HepG2 (cell line): ENCODE measurements around the gene PCDHGA1. TPM values are rescaled to one million over a fixed set of nuclear protein-coding genes. Genes with fewer than 3 reads are reported as not detected.

ENCODE experiments used
- ATAC-seq: fragments of 200-7000 bp; cut with Tn5 transposase; 3 replicates; pipeline ENCODE4 v1.9.1; 2020; ENCODE audit warnings: mild to moderate bottlenecking, moderate library complexity
- BruUV-seq: library from RNA; stranded (reverse); fragments of 400-500 nt; replicated peaks from 2 replicates; lab custom pipeline; 2021; lab: Mats Ljungman, UMichigan
- CTCF ChIA-PET: fragments of 300-600 bp; formaldehyde crosslinking; extraction: SDS; loops from one replicate; lab custom pipeline; 2021; ENCODE audit warnings: low total read pairs, inconsistent platforms, low intra/inter-chr PET ratio; lab: Yijun Ruan, JAX
- POLR2A ChIA-PET: fragments of 350-600 bp; sonication (Branson Sonifier 250); formaldehyde crosslinking; loops from one replicate; lab custom pipeline; 2020; ENCODE audit warnings: antibody characterized with exemption, inconsistent platforms; lab: Yijun Ruan, JAX
- DNase-seq: peaks from one replicate; pipeline ENCODE4 v3.0.0-alpha.2; 2015; ENCODE audit warnings: low spot score
- FAIRE-seq: peaks from 3 replicates; lab custom pipeline; 2011; peaks lifted over from hg19 to GRCh38; lab: Jason Lieb, UNC
- H2AFZ ChIP-seq: one replicate; pipeline ENCODE4 v1.6.1; 2011; ENCODE audit warnings: low read length, inconsistent platforms
- H3K27ac ChIP-seq: fragments of 300-600 bp; 3 replicates; pipeline ENCODE4 v1.8.0; 2011; ENCODE audit warnings: mixed run types, mild to moderate bottlenecking, mixed read lengths, low read length, inconsistent platforms; ENCODE audit not compliant: insufficient read depth; ENCODE audit errors: extremely low read length
- H3K27me3 ChIP-seq, 2 experiments: fragments of 200-600 bp in 1 of 2; 2 replicates in 1 of 2; 3 replicates in 1 of 2; pipeline versions ENCODE4 v1.6.0 to v1.8.0; 2011; ENCODE audit warnings: low read length in 2 of 2, mild to moderate bottlenecking in 2 of 2, moderate library complexity in 2 of 2, inconsistent platforms in 1 of 2; ENCODE audit not compliant: insufficient read depth in 2 of 2, control insufficient read depth in 1 of 2
- H3K36me3 ChIP-seq, 2 experiments: fragments of 200-600 bp in 1 of 2; replicated peaks in 1 of 2; 2 replicates in 1 of 2; 3 replicates in 1 of 2; pipeline versions ENCODE4 v1.5.1 to v1.8.0; 2011; ENCODE audit warnings: low read length in 2 of 2, inconsistent platforms in 1 of 2; ENCODE audit not compliant: insufficient read depth in 2 of 2, control insufficient read depth in 1 of 2
- H3K4me1 ChIP-seq: 2 replicates; pipeline ENCODE4 v1.5.1; 2012; ENCODE audit warnings: low read length, inconsistent platforms; ENCODE audit not compliant: insufficient read depth
- H3K4me2 ChIP-seq: 2 replicates; pipeline ENCODE4 v1.6.0; 2011; ENCODE audit warnings: low read depth, low read length, inconsistent platforms
- H3K4me3 ChIP-seq, 3 experiments: fragments of 200-600 bp in 1 of 3; sonication (generic), shearing (Covaris generic) in 1 of 3; replicated peaks in 1 of 3; 2 replicates each; pipeline ENCODE4 v1.5.1; 2011 to 2016; ENCODE audit warnings: low read length in 3 of 3, inconsistent platforms in 2 of 3, low read depth in 2 of 3, mild to moderate bottlenecking in 2 of 3, control low read depth in 1 of 3, mixed read lengths in 1 of 3; ENCODE audit not compliant: insufficient read depth in 1 of 3
- H3K79me2 ChIP-seq: one replicate; pipeline ENCODE4 v1.6.1; 2011; ENCODE audit warnings: low read length, inconsistent platforms; ENCODE audit not compliant: insufficient read depth
- H3K9ac ChIP-seq: 2 replicates; pipeline ENCODE4 v1.6.0; 2011; ENCODE audit warnings: mild to moderate bottlenecking, low read depth, low read length, inconsistent platforms; ENCODE audit not compliant: insufficient read depth
- H3K9me3 ChIP-seq: 2 replicates; pipeline ENCODE4 v1.5.1; 2012; ENCODE audit warnings: mild to moderate bottlenecking, low read length
- H4K20me1 ChIP-seq: 2 replicates; pipeline ENCODE4 v1.6.0; 2011; ENCODE audit warnings: inconsistent platforms, mild to moderate bottlenecking, low read length, moderate library complexity; ENCODE audit not compliant: insufficient read depth
- AGO1 ChIP-seq: fragments of 200-400 bp; formaldehyde crosslinking; IDR thresholded peaks from 2 replicates; pipeline ENCODE4 v1.6.1; 2017; ENCODE audit warnings: mild to moderate bottlenecking, low read depth, low read length, moderate library complexity; ENCODE audit not compliant: poor library complexity, severe bottlenecking
- FOSL1 ChIP-seq: sonication (generic); formaldehyde crosslinking; IDR thresholded peaks from 2 replicates; pipeline ENCODE4 v1.9.0; 2021; ENCODE audit warnings: missing genetic modification reagents, borderline replicate concordance
- GPN1 ChIP-seq: sonication (generic); formaldehyde crosslinking; IDR thresholded peaks from 2 replicates; pipeline ENCODE4 v1.5.1; 2020; ENCODE audit warnings: missing genetic modification reagents, borderline replicate concordance
- HNF4A ChIP-seq: sonication (generic); formaldehyde crosslinking; IDR thresholded peaks from 2 replicates; pipeline ENCODE4 v1.4.0; 2020; ENCODE audit warnings: missing genetic modification reagents
- IRX3 ChIP-seq: sonication (generic); formaldehyde crosslinking; IDR thresholded peaks from 2 replicates; pipeline ENCODE4 v1.8.1; 2023; ENCODE audit warnings: mild to moderate bottlenecking, low read depth, missing genetic modification reagents, borderline replicate concordance
- KMT2A ChIP-seq: sonication (generic); formaldehyde crosslinking; IDR thresholded peaks from 2 replicates; pipeline ENCODE4 v1.4.0; 2020; ENCODE audit warnings: missing genetic modification reagents
- MBNL3 ChIP-seq: fragments of 250-450 bp; sonication (Bioruptor Pico); conservative IDR thresholded peaks from 2 replicates; pipeline ENCODE4 v1.8.0; 2022; ENCODE audit warnings: mild to moderate bottlenecking, inconsistent platforms
- NFKBIZ ChIP-seq: IDR thresholded peaks from 2 replicates; pipeline ENCODE4 v1.6.1; 2018; ENCODE audit warnings: missing genetic modification reagents, missing compliant biosample characterization
- NRL ChIP-seq: sonication (generic); formaldehyde crosslinking; IDR thresholded peaks from 2 replicates; pipeline ENCODE4 v1.5.0; 2020; ENCODE audit warnings: missing genetic modification reagents, mild to moderate bottlenecking, moderate library complexity, borderline replicate concordance
- RFX1 ChIP-seq: fragments of 450-650 bp; IDR thresholded peaks from 2 replicates; pipeline ENCODE4 v1.6.1; 2017
- RFXAP ChIP-seq: sonication (generic); formaldehyde crosslinking; IDR thresholded peaks from 2 replicates; pipeline ENCODE4 v1.4.0; 2020; ENCODE audit warnings: missing genetic modification reagents, borderline replicate concordance
- SATB2 ChIP-seq: sonication (generic); formaldehyde crosslinking; IDR thresholded peaks from 2 replicates; pipeline ENCODE4 v1.5.0; 2020; ENCODE audit warnings: missing genetic modification reagents
- SMAD9 ChIP-seq: sonication (generic); formaldehyde crosslinking; IDR thresholded peaks from 2 replicates; pipeline ENCODE4 v1.5.1; 2020; ENCODE audit warnings: mild to moderate bottlenecking, missing genetic modification reagents
- SUZ12 ChIP-seq: fragments of 150-350 bp; IDR thresholded peaks from 2 replicates; pipeline ENCODE4 v1.6.1; 2014; ENCODE audit warnings: low read depth, low read length
- ZNF3 ChIP-seq: IDR thresholded peaks from 2 replicates; pipeline ENCODE4 v1.7.0; 2017; ENCODE audit warnings: inconsistent platforms
- ZNF556 ChIP-seq: sonication (generic); formaldehyde crosslinking; IDR thresholded peaks from 2 replicates; pipeline ENCODE4 v1.4.0; 2020; ENCODE audit warnings: mild to moderate bottlenecking, missing genetic modification reagents, borderline replicate concordance
- ZNF605 ChIP-seq: sonication (generic); formaldehyde crosslinking; IDR thresholded peaks from 2 replicates; pipeline ENCODE4 v1.8.0; 2022; ENCODE audit warnings: mild to moderate bottlenecking, missing genetic modification reagents
- ZNF629 ChIP-seq: sonication (generic); formaldehyde crosslinking; conservative IDR thresholded peaks from 2 replicates; pipeline ENCODE4 v1.5.0; 2020; ENCODE audit warnings: missing genetic modification reagents
- ZNF780A ChIP-seq: sonication (generic); formaldehyde crosslinking; IDR thresholded peaks from 2 replicates; pipeline ENCODE4 v1.8.0; 2022; ENCODE audit warnings: mild to moderate bottlenecking, missing genetic modification reagents, moderate library complexity
- ZZZ3 ChIP-seq: sonication (generic); formaldehyde crosslinking; IDR thresholded peaks from 2 replicates; pipeline ENCODE4 v1.4.0; 2020; ENCODE audit warnings: missing genetic modification reagents, mild to moderate bottlenecking, borderline replicate concordance
- WGBS: methylation state at CpG from one replicate; pipeline ENCODE4 v1.1.6; 2017; ENCODE audit warnings: low lambda C conversion rate; 5-methylcytosine and 5-hydroxymethylcytosine counted together
- in situ Hi-C: cut with HindIII; loops from 2 replicates; pipeline ENCODE4 v1.10.0; 2017; ENCODE audit warnings: low pct_unique_long_range_greater_than_20kb; ENCODE audit not compliant: extremely low pct_ligation_motif_present
- intact Hi-C: fragments of 100-400 bp; cut with micrococcal nuclease; formaldehyde crosslinking; loops from one replicate; pipeline ENCODE4 v1.10.0; 2022; ENCODE audit not compliant: unreplicated experiment
- polyA plus RNA-seq, 8 experiments: library from polyadenylated mRNA; depleted of rRNA in 3 of 8; stranded (reverse) in 7 of 8; unstranded in 1 of 8; fragments of >200 nt; fragmentation: Illumina TruSeq in 4 of 8; extraction: Trizol in 4 of 8; gene quantifications; 2 replicates each; pipeline versions ENCODE4 v1.2.1 to v1.2.3, GENCODE V29; 2011 to 2016; ENCODE audit warnings: low read depth in 4 of 8, missing spikeins in 1 of 8, mixed read lengths in 1 of 8; ENCODE audit not compliant: insufficient read depth in 1 of 8
- total RNA-seq, 5 experiments: library from RNA; depleted of rRNA; stranded (reverse); fragments of >200 nt; fragmentation: Illumina TruSeq; extraction: Trizol; gene quantifications; 2 replicates each; pipeline ENCODE4 v1.2.3, GENCODE V29; 2016; ENCODE audit warnings: low read depth in 1 of 5
- TF ChIP-seq, protein P1 (sequence below): sonication (generic); formaldehyde crosslinking; IDR thresholded peaks from 2 replicates; pipeline ENCODE4 v1.5.0; 2020; ENCODE audit warnings: missing genetic modification reagents

Gene PCDHGA1
- total and polyA plus RNA-seq, 2 of the 13 experiments (the other 11 are each of a cell fraction or from before 2014, with no cell fraction given): 0.31 to 0.40 TPM

DNA sequence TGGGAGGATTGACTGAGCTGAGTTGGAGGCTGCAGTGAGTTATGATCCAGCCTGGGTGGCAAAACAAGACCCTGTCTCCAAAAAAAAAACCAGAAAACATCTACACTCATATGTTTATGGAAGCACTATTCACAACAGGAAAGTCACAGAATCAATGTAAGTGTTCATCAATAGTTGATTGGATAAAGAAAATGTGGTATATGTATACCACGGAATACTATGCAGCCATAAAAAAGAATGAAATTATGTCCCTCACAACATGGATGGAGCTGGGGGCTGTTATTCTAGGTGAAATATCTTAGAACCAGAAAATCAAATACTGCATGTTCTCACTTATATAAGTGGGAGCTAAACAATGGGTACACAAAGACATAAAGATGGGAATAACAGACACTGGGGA is 23.7 kb upstream of the PCDHGA1 start:
- no peak for FAIRE-seq
- Histone ChIP-seq H3K36me3 (no peaks in the 10 kb centered on the region), H3K4me1 (no peaks in the 10 kb centered on the region), H3K27me3 (no peaks in the 10 kb centered on the region), H3K4me3 (no peak overlapping the region), H3K9ac (no peak overlapping the region), H3K79me2 (no peaks in the 10 kb centered on the region), H4K20me1 (no peaks in the 10 kb centered on the region), H3K27ac (no peak overlapping the region), H2AFZ (no peak overlapping the region), H3K4me2 (no peak overlapping the region), H3K9me3 (peaks cover 46% of the 10 kb centered on the region)
- intact Hi-C loops: no loop called here
- 26% methylated on average over 1 of the region's 1 CpG for WGBS
- POLR2A ChIA-PET: no interaction called here
- no peak for TF ChIP-seq AGO1
- no peak for TF ChIP-seq ZZZ3
- no peak for TF ChIP-seq SATB2 (CRISPR knock-in tag)
- no peak for TF ChIP-seq ZNF780A
- no peak for TF ChIP-seq HNF4A
- TF ChIP-seq ZNF629 (CRISPR knock-in tag): no peak
- no peak for TF ChIP-seq FOSL1
- TF ChIP-seq SUZ12: no peak
- TF ChIP-seq IRX3 (CRISPR knock-in tag): no peak
- no peak for TF ChIP-seq ZNF605 (CRISPR knock-in tag)
- TF ChIP-seq RFXAP (CRISPR knock-in tag): no peak
- no peak for TF ChIP-seq KMT2A (CRISPR knock-in tag)
- in situ Hi-C loops: no loop called here
- no peak for ATAC-seq
- no peak for DNase-seq
- CTCF ChIA-PET: no interaction called here
- no TSS peak for BruUV-seq

DNA sequence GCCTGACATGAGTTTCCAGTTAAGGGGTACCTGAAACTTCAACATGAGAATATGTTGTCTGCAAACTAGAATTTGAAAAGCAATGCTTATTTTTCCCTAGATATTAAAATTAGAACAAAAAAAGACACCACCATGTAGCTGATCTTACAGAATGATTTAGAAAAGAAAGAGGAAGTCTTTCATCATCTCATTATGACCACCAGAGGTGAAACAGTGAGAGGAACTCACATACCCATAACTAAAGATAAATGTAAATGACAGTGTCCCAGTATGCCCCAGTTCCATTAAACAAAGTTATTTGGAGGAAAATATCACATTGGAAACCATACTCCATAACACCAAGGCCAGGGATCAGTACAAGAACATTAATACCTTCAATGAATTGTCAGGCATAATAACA is 16.6 kb upstream of the PCDHGA1 start:
- DNase-seq (no peak), FAIRE-seq (no peak), ATAC-seq (no peak)
- H3K79me2 ChIP-seq: peaks cover 8% of the 10 kb centered on the region
- ChIA-PET CTCF (no interaction called here), POLR2A (no interaction called here)
- no peak overlapping the region for H3K27ac ChIP-seq
- intact Hi-C loops (no loop called here), in situ Hi-C loops (no loop called here)
- H3K4me3 ChIP-seq: no peak overlapping the region
- H2AFZ ChIP-seq: no peak overlapping the region
- H4K20me1 ChIP-seq: no peaks in the 10 kb centered on the region
- BruUV-seq: no TSS peak
- peaks cover 41% of the 10 kb centered on the region for H3K9me3 ChIP-seq
- no peak overlapping the region for H3K4me2 ChIP-seq
- H3K36me3 ChIP-seq: peaks cover 1 to 4% of the 10 kb centered on the region in 2 experiments; a peak in 2 of 5 replicates
- no peaks in the 10 kb centered on the region for H3K27me3 ChIP-seq
- H3K9ac ChIP-seq: no peak overlapping the region
- peaks cover 3% of the 10 kb centered on the region; the same call in 1 of the 2 replicates for H3K4me1 ChIP-seq
- TF ChIP-seq, protein P1, sequence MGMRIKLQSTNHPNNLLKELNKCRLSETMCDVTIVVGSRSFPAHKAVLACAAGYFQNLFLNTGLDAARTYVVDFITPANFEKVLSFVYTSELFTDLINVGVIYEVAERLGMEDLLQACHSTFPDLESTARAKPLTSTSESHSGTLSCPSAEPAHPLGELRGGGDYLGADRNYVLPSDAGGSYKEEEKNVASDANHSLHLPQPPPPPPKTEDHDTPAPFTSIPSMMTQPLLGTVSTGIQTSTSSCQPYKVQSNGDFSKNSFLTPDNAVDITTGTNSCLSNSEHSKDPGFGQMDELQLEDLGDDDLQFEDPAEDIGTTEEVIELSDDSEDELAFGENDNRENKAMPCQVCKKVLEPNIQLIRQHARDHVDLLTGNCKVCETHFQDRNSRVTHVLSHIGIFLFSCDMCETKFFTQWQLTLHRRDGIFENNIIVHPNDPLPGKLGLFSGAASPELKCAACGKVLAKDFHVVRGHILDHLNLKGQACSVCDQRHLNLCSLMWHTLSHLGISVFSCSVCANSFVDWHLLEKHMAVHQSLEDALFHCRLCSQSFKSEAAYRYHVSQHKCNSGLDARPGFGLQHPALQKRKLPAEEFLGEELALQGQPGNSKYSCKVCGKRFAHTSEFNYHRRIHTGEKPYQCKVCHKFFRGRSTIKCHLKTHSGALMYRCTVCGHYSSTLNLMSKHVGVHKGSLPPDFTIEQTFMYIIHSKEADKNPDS (CRISPR knock-in tag): no peak
- TF ChIP-seq SMAD9 (CRISPR knock-in tag): no peak
- TF ChIP-seq GPN1 (CRISPR knock-in tag): no peak
- TF ChIP-seq ZNF3 (CRISPR knock-in tag): no peak
- no peak for TF ChIP-seq NRL (CRISPR knock-in tag)
- no peak for TF ChIP-seq MBNL3 (CRISPR knock-in tag)
- no peak for TF ChIP-seq ZNF556 (CRISPR knock-in tag)
- TF ChIP-seq NFKBIZ (CRISPR knock-in tag): no peak
- TF ChIP-seq RFX1: no peak
